DOHH2 (cell line): Measurements from ENCODE around the gene ZMIZ1.
"Not testable (repeated sequence)": the region's sequence is repeated elsewhere in the genome, so short reads cannot be mapped to it uniquely, and the experiment has no call there.

Experiments used
- H3F3A ChIP-seq: fragments of 200-600 bp; sonication (generic), shearing (Covaris generic); 2 replicates; pipeline ENCODE4 v1.6.0; 2016; ENCODE audit warnings: antibody characterized with exemption, mild to moderate bottlenecking; ENCODE audit not compliant: control insufficient read depth, insufficient read depth
- H3K27ac ChIP-seq: fragments of 200-600 bp; sonication (generic); 2 replicates; pipeline ENCODE4 v1.5.1; 2014; ENCODE audit warnings: low read depth, mild to moderate bottlenecking, low read length, moderate library complexity
- H3K27me3 ChIP-seq: fragments of 200-600 bp; sonication (generic); 2 replicates; pipeline ENCODE4 v1.6.1; 2014; ENCODE audit warnings: mild to moderate bottlenecking, low read length, mixed read lengths; ENCODE audit not compliant: control insufficient read depth
- H3K36me3 ChIP-seq: fragments of 200-600 bp; sonication (generic); 2 replicates; pipeline ENCODE4 v1.6.1; 2014; ENCODE audit warnings: mild to moderate bottlenecking, low read length, moderate library complexity, mixed read lengths; ENCODE audit not compliant: control insufficient read depth
- H3K4me1 ChIP-seq: fragments of 200-600 bp; sonication (generic); 2 replicates; pipeline ENCODE4 v1.6.1; 2014; ENCODE audit warnings: mild to moderate bottlenecking, low read length, mixed read lengths; ENCODE audit not compliant: control insufficient read depth
- H3K4me2 ChIP-seq: fragments of 200-600 bp; sonication (generic); 2 replicates; pipeline ENCODE4 v1.6.0; 2014; ENCODE audit warnings: mild to moderate bottlenecking, low read length, moderate library complexity
- H3K4me3 ChIP-seq: fragments of 200-600 bp; sonication (generic); 2 replicates; pipeline ENCODE4 v1.5.1; 2014; ENCODE audit warnings: mild to moderate bottlenecking, low read length, mixed read lengths
- H3K79me2 ChIP-seq: fragments of 200-600 bp; sonication (generic); 2 replicates; pipeline ENCODE4 v1.6.1; 2014; ENCODE audit warnings: mild to moderate bottlenecking, low read length, mixed read lengths; ENCODE audit not compliant: control insufficient read depth
- H3K9me2 ChIP-seq: fragments of 200-600 bp; sonication (generic); replicated peaks from 2 replicates; pipeline ENCODE4 v1.6.1; 2014; ENCODE audit warnings: mild to moderate bottlenecking, low read length, mixed read lengths; ENCODE audit not compliant: control insufficient read depth
- H3K9me3 ChIP-seq: fragments of 200-600 bp; sonication (generic); 2 replicates; pipeline ENCODE4 v1.6.1; 2014; ENCODE audit warnings: antibody characterized with exemption, low read length, mixed read lengths; ENCODE audit not compliant: control insufficient read depth, insufficient read depth
- H4K20me1 ChIP-seq: fragments of 200-600 bp; sonication (generic); 2 replicates; pipeline ENCODE4 v1.6.0; 2014; ENCODE audit warnings: low read depth, mild to moderate bottlenecking, antibody characterized with exemption, low read length, moderate library complexity; ENCODE audit not compliant: control insufficient read depth, insufficient read depth
- EZH2phosphoT487 ChIP-seq: fragments of 200-600 bp; sonication (generic); IDR thresholded peaks from 2 replicates; pipeline ENCODE4 v1.6.1; 2017; ENCODE audit warnings: borderline replicate concordance, mild to moderate bottlenecking, antibody characterized with exemption, low read length, moderate library complexity, mixed read lengths
- TF ChIP-seq, protein P1 (sequence below): fragments of 200-600 bp; sonication (generic); IDR thresholded peaks from one replicate; pipeline ENCODE4 v1.5.1; 2014; ENCODE audit warnings: antibody characterized with exemption, mild to moderate bottlenecking, low read depth, low read length; ENCODE audit not compliant: poor library complexity, severe bottlenecking

Gene ZMIZ1

DNA sequence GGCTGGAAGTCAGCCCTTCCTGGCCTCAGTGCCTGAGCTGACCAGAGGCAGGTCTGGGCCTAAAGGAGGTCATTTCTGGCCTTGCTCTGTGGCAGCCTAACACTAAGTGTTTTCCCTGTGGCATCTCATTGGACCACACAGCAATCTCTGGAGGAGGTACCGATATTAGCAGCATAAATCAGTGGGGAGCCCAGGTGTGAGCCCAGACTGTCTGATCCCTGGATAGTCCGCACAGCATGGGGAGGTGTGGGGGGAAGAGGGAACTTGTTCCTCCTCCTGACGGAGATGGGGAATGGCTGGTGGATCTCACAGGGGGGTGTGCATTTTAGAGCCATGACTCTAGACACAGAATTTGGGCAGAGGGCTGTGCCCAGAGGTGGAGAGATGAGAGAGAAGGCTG is 267.5 kb downstream of the ZMIZ1 start:
- Histone ChIP-seq H3F3A (no peaks in the 10 kb centered on the region), H3K79me2 (no peaks in the 10 kb centered on the region), H3K4me1 (0 out of 2 replicates have a peak, but pooled peaks cover 5% of the 10 kb centered on the region), H3K9me2 (no peaks in the 10 kb centered on the region), H3K36me3 (no peaks in the 10 kb centered on the region), H3K27me3 (peaks cover 12% of the 10 kb centered on the region), H3K4me3 (no peak overlapping the region), H3K9me3 (no peaks in the 10 kb centered on the region), H3K27ac (no peak overlapping the region), H4K20me1 (no peaks in the 10 kb centered on the region), H3K4me2 (no peak overlapping the region)
- TF ChIP-seq EZH2phosphoT487 = no peak
- TF ChIP-seq, protein P1, sequence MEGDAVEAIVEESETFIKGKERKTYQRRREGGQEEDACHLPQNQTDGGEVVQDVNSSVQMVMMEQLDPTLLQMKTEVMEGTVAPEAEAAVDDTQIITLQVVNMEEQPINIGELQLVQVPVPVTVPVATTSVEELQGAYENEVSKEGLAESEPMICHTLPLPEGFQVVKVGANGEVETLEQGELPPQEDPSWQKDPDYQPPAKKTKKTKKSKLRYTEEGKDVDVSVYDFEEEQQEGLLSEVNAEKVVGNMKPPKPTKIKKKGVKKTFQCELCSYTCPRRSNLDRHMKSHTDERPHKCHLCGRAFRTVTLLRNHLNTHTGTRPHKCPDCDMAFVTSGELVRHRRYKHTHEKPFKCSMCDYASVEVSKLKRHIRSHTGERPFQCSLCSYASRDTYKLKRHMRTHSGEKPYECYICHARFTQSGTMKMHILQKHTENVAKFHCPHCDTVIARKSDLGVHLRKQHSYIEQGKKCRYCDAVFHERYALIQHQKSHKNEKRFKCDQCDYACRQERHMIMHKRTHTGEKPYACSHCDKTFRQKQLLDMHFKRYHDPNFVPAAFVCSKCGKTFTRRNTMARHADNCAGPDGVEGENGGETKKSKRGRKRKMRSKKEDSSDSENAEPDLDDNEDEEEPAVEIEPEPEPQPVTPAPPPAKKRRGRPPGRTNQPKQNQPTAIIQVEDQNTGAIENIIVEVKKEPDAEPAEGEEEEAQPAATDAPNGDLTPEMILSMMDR = no peak

DNA sequence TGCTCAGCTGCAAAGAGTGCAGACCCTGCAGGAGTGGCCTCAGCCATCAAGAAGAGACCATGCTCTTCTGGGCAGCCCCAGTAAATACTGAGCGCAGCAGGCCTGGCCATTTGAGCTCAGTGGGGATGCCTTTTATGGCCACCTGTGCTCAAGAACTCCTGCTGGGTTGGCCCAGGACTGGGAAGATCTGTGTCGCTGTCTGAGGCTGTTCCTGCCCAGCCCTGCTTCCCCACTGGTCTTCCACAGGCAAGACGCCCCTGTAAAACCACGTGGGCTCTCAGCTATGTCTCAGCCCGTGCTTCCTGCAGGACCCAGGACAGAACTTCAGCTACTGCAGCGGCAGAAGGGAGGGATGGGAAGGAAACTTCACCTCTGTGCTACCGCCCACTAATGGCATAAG is 268.0 kb downstream of the ZMIZ1 start:
- Histone ChIP-seq H3K36me3 (no peaks in the 10 kb centered on the region), H3K4me3 (no peak overlapping the region), H3K9me2 (no peaks in the 10 kb centered on the region), H3K27ac (no peak overlapping the region), H3K27me3 (peaks cover 7% of the 10 kb centered on the region), H3K4me2 (no peak overlapping the region), H4K20me1 (no peaks in the 10 kb centered on the region), H3K9me3 (no peaks in the 10 kb centered on the region), H3F3A (no peaks in the 10 kb centered on the region), H3K79me2 (no peaks in the 10 kb centered on the region), H3K4me1 (0 out of 2 replicates have a peak, but pooled peaks cover 2% of the 10 kb centered on the region)
- TF ChIP-seq, protein P1 = no peak

DNA sequence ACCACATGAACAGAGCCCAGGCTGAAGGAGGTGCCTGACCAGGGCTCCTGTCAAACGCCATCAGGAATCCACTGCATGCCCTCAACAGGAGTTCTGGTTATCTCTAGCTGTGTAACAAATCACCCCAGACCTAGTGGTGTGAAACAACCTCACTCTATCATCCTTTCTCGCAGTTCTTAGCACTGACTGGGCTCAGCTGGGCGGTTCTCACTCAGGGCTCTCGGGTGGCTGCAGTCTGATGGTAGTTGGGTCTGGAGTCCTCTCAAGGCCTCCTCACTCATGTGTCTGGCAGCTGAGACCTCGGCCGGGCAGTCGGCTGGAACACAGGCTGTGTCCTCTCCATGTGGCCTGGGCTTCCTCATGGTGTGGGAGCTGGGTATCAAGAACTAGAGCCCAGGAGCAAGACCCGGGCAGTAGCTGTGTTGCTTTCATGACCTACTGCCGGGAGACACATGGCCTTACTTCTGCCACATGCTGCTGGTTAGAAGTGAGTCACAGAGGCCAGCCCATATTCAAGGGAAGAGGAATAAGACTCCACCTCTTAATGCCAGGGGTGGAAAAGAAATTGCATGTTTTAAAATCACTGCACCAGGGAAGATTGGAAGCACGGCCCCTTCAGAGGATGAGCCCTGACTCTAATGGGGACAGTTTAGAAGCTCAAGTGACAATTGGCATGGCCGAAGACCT is 269.2 kb downstream of the ZMIZ1 start:
- H3F3A ChIP-seq, H3K4me2 ChIP-seq, H3K36me3 ChIP-seq, H4K20me1 ChIP-seq, H3K4me1 ChIP-seq, H3K79me2 ChIP-seq, H3K27ac ChIP-seq, H3K27me3 ChIP-seq, H3K4me3 ChIP-seq, H3K9me2 ChIP-seq, H3K9me3 ChIP-seq: not testable (repeated sequence)

- Histone ChIP-seq H3K9me2 (no peaks in the 10 kb centered on the region), H3K4me2 (no peak overlapping the region), H4K20me1 (no peaks in the 10 kb centered on the region), H3K4me3 (no peak overlapping the region), H3K27me3 (peaks cover 4% of the 10 kb centered on the region), H3K36me3 (no peaks in the 10 kb centered on the region), H3F3A (no peaks in the 10 kb centered on the region), H3K4me1 (no peaks in the 10 kb centered on the region), H3K27ac (no peak overlapping the region), H3K79me2 (no peaks in the 10 kb centered on the region), H3K9me3 (no peaks in the 10 kb centered on the region)
- TF ChIP-seq, protein P1 = no peak
- no peak for TF ChIP-seq EZH2phosphoT487
Observed at GRCh38 chr10:79339266-79339665, 270.5 kb downstream of the ZMIZ1 start.
